GM12875 (cell line): ENCODE measurements around the gene MAPKAP1.

Source experiments
- H3K4me3 ChIP-seq: one replicate; pipeline ENCODE4 v1.5.1; 2011; ENCODE audit warnings: low read depth, low read length, control low read depth
- CTCF ChIP-seq: IDR thresholded peaks from 2 replicates; pipeline ENCODE4 v1.5.1; 2011; ENCODE audit warnings: low read depth, mild to moderate bottlenecking, control low read depth, inconsistent platforms, low read length, moderate library complexity, borderline replicate concordance; ENCODE audit not compliant: insufficient read depth

Gene MAPKAP1

GRCh38 chr9:125679597-125680189, 27.3 kb downstream of the MAPKAP1 start:
- H3K4me3 ChIP-seq, result no peak overlapping the region
- no peak for TF ChIP-seq CTCF

- no peak overlapping the region for H3K4me3 ChIP-seq
- TF ChIP-seq CTCF, result no peak
Measured at GRCh38 chr9:125674981-125675973, 31.7 kb downstream of the MAPKAP1 start.

GRCh38 chr9:125672876-125673275, 34.1 kb downstream of the MAPKAP1 start:
- TF ChIP-seq CTCF, result no peak

DNA sequence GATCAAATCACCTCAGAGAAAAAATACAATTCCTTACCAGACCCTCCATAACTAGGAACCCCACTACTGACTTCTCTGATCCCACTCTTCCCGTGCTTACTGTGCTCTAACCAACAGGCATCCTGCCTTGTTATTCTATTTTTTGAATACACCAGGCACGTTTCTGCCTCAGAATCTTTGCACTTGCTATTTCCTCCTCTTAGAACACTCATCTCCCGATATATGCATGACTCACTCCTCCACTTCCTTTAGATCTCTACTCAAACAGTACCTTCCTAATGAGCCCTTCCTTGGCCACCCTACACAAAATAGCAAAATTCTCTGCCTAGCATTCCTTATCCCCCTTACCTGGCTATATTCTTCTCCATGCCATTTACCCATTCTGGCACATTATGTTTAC, 43.9 kb downstream of the MAPKAP1 start:
- H3K4me3 ChIP-seq, result no peak overlapping the region
- no peak for TF ChIP-seq CTCF

More at GRCh38 chr9:125672876-125673275, 34.1 kb downstream of the MAPKAP1 start:
- no peak overlapping the region for H3K4me3 ChIP-seq

GRCh38 chr9:125660557-125660956, 46.5 kb downstream of the MAPKAP1 start:
- H3K4me3 ChIP-seq, result no peak overlapping the region
- TF ChIP-seq CTCF, result no peak

- no peak overlapping the region for H3K4me3 ChIP-seq
- TF ChIP-seq CTCF, result no peak
Measured at GRCh38 chr9:125659954-125660353, 47.1 kb downstream of the MAPKAP1 start.

- H3K4me3 ChIP-seq, result no peak overlapping the region
- TF ChIP-seq CTCF, result no peak
Measured at GRCh38 chr9:125659201-125659840, 47.7 kb downstream of the MAPKAP1 start.
